Uterus (tissue), 4 donors: ENCODE measurements around the gene SLC6A18. TPM values are rescaled to one million over a fixed set of nuclear protein-coding genes. Genes with fewer than 3 reads are reported as not detected.

ENCODE experiments used
- DNase-seq, 2 donors: peaks; one replicate each; pipeline ENCODE4 v3.0.0-alpha.2; 2019 to 2020
- H3K27ac ChIP-seq, 2 donors: fragments of 200-600 bp; sonication (generic); 1 replicate in 1 of 2; 2 replicates in 1 of 2; pipeline ENCODE4 v1.5.1; 2016 to 2018
- H3K27me3 ChIP-seq, 2 donors: fragments of 200-600 bp; sonication (generic); one replicate each; pipeline ENCODE4 v1.5.1; 2018 to 2019; ENCODE audit warnings: control low read depth in 1 of 2
- H3K36me3 ChIP-seq, 2 donors: fragments of 200-600 bp; sonication (generic); one replicate each; pipeline ENCODE4 v1.5.1; 2019; ENCODE audit warnings: control low read depth in 1 of 2
- H3K4me1 ChIP-seq, 2 donors: fragments of 200-600 bp; sonication (generic); one replicate each; pipeline ENCODE4 v1.5.1; 2018 to 2019; ENCODE audit warnings: control low read depth in 1 of 2
- H3K4me3 ChIP-seq, 2 donors: fragments of 200-600 bp; sonication (generic); 1 replicate in 1 of 2; 2 replicates in 1 of 2; pipeline ENCODE4 v1.5.1; 2018 to 2019; ENCODE audit warnings: mild to moderate bottlenecking in 1 of 2
- H3K9me3 ChIP-seq, 2 donors: fragments of 200-600 bp; sonication (generic); one replicate each; pipeline ENCODE4 v1.5.1; 2019; ENCODE audit warnings: control low read depth in 1 of 2
- POLR2A ChIP-seq, 2 donors: fragments of 450-650 bp; IDR thresholded peaks; one replicate each; pipeline ENCODE4 v1.6.1; 2016; ENCODE audit warnings: antibody characterized with exemption in 2 of 2, mild to moderate bottlenecking in 1 of 2, moderate library complexity in 1 of 2
- intact Hi-C: fragments of 100-400 bp; cut with DNase I; formaldehyde crosslinking; loops from one replicate; pipeline ENCODE4 v1.15.1; 2023; ENCODE audit warnings: low total_unique reads
- total RNA-seq, 4 donors: library from RNA; depleted of rRNA in 3 of 4; stranded (reverse); fragments of >200 nt in 3 of 4; gene quantifications; one replicate each; pipeline versions ENCODE4 v1.1.0 to v1.2.4, GENCODE V29; 2014 to 2023
- TF ChIP-seq, protein P1 (sequence below), 4 experiments: fragments of 200-600 bp in 2 of 4; fragments of 450-650 bp in 2 of 4; sonication (generic) in 2 of 4; IDR thresholded peaks; one replicate each; pipeline ENCODE4 v1.5.1; 2016 to 2019; ENCODE audit warnings: antibody characterized with exemption in 4 of 4, mild to moderate bottlenecking in 2 of 4, moderate library complexity in 1 of 4
- donor health status: DM: yes; HTN: yes; CAD: no.

SLC6A18 gene
- total RNA-seq, 4 donors from 2014 or later, result not detected

DNA sequence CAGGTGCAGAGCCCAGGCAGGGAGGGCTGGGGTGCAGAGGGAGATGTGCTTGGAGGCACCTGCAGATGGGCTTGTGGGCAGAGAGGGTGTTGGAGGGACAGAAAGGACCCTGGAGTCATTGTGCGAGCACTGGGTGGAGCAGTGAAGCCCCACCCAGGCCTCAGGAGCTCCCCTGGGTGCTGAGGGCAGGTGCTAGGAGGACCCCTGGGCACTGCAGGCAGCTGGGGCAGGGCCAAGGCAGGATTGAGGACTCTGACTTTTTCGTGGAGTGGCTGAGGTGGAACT, 10.3 kb upstream of the SLC6A18 start:
- intact Hi-C loops, result no loop called here
- Histone ChIP-seq H3K9me3 (no peaks in the 10 kb centered on the region), H3K36me3 (no peaks in the 10 kb centered on the region), H3K27ac (no peak overlapping the region), H3K4me1 (no peaks in the 10 kb centered on the region), H3K27me3 (no peaks in the 10 kb centered on the region), H3K4me3 (no peak overlapping the region)
- TF ChIP-seq POLR2A (IDR thresholded peaks at IDR 0.05), result no peak
- TF ChIP-seq, protein P1, sequence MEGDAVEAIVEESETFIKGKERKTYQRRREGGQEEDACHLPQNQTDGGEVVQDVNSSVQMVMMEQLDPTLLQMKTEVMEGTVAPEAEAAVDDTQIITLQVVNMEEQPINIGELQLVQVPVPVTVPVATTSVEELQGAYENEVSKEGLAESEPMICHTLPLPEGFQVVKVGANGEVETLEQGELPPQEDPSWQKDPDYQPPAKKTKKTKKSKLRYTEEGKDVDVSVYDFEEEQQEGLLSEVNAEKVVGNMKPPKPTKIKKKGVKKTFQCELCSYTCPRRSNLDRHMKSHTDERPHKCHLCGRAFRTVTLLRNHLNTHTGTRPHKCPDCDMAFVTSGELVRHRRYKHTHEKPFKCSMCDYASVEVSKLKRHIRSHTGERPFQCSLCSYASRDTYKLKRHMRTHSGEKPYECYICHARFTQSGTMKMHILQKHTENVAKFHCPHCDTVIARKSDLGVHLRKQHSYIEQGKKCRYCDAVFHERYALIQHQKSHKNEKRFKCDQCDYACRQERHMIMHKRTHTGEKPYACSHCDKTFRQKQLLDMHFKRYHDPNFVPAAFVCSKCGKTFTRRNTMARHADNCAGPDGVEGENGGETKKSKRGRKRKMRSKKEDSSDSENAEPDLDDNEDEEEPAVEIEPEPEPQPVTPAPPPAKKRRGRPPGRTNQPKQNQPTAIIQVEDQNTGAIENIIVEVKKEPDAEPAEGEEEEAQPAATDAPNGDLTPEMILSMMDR (IDR thresholded peaks at IDR 0.05), result no peak
- DNase-seq, result no peak

DNA sequence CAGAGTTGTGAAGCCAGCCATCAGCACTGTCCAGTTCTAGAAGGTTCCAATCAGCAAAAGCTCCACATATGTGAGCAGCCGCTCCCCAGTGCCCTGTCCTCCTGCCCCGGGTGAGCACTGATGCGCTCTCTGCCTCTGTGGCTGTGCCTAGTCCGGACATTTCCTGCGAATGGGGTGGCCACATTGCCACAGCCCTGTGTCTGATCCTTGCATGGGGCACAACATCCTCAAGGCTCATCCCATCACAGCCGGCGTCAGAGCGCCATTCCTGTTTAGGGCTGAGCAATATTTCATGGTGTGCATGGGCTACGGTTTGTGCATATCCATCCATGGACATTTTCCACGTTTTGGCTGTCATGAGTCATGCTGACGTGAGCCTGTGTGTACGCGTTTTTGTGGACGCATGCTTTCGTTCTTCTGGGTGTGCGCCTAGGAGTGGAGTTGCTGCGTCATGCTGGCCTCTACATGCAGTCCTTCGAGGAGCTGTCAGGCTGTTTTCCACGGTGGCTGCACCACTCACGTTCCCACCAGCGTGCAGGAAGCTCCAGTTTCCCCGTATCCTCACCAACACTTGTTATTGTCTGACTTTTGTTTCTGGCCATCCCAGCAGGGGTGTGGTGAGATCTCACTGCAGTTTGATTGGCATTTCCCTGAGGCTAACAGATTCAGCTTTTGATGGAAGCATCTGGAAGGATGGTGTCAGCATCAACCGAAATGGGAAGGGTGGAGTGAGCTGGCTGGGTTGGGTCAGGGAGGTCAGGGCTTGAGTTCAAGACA, 9.7 kb upstream of the SLC6A18 start:
- H3K27ac ChIP-seq, result no peak overlapping the region
- H3K4me3 ChIP-seq, result no peak overlapping the region
- H3K36me3 ChIP-seq, result no peaks in the 10 kb centered on the region
- intact Hi-C loops, result no loop called here
- no peak for DNase-seq
- TF ChIP-seq POLR2A (IDR thresholded peaks at IDR 0.05), result no peak
- TF ChIP-seq, protein P1 (IDR thresholded peaks at IDR 0.05), result no peak
- H3K4me1 ChIP-seq, result no peaks in the 10 kb centered on the region
- H3K9me3 ChIP-seq, result no peaks in the 10 kb centered on the region
- no peaks in the 10 kb centered on the region for H3K27me3 ChIP-seq

DNA sequence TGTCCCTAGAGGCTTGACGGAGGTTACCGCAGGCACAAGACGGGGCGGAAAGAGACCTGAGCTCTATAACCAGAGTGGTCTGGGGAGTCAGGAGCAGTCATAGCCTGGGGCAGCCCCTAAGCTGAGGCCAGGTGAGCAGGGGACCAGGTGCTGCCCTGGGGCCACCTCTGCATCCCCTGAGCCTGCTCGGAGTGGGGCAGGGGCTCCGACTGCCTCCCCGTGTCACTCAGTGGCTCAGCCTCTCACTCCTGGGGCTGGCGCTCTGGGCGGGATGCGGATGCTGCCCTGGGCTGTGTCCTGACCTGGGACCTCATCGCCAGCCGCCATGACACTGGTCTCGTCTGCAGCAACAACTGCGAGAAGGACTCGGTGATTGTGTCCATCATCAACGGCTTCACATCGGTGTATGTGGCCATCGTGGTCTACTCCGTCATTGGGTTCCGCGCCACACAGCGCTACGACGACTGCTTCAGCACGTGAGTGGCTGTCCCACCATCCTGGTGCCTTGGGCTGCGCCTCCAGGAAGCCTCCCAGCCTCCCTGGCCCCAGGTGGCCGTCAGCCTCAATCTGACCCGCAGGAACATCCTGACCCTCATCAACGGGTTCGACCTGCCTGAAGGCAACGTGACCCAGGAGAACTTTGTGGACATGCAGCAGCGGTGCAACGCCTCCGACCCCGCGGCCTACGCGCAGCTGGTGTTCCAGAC, 8.8 kb upstream of the SLC6A18 start:
- no peaks in the 10 kb centered on the region for H3K36me3 ChIP-seq
- no peaks in the 10 kb centered on the region for H3K9me3 ChIP-seq
- H3K27ac ChIP-seq, result no peak overlapping the region
- H3K4me1 ChIP-seq, result no peaks in the 10 kb centered on the region
- no peak for DNase-seq
- TF ChIP-seq POLR2A (IDR thresholded peaks at IDR 0.05), result no peak
- TF ChIP-seq, protein P1 (IDR thresholded peaks at IDR 0.05), result no peak
- intact Hi-C loops, result no loop called here
- no peak overlapping the region for H3K4me3 ChIP-seq
- H3K27me3 ChIP-seq, result no peaks in the 10 kb centered on the region

DNA sequence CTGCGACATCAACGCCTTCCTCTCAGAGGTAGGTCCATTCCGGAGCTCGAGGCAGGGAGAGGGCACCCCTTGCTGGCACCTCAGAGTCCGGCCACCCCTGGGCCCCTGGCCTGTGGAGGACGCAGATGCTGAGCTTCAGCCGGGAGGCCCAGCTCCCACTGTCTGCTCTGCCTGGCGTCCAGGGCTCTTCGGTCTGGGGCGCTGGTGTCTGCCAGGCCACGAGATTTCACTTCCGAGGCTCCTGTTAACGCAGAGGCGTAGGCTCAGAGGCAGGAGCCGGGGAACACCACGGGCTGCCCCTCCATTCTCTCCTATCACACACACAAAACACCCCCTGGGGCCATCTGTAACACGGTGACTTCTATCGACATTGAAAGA, 8.3 kb upstream of the SLC6A18 start:
- H3K36me3 ChIP-seq, result no peaks in the 10 kb centered on the region
- no peaks in the 10 kb centered on the region for H3K9me3 ChIP-seq
- no peak for TF ChIP-seq POLR2A (IDR thresholded peaks at IDR 0.05)
- intact Hi-C loops, result no loop called here
- no peaks in the 10 kb centered on the region for H3K27me3 ChIP-seq
- H3K4me3 ChIP-seq, result no peak overlapping the region
- DNase-seq, result no peak
- H3K4me1 ChIP-seq, result no peaks in the 10 kb centered on the region
- H3K27ac ChIP-seq, result no peak overlapping the region

DNA sequence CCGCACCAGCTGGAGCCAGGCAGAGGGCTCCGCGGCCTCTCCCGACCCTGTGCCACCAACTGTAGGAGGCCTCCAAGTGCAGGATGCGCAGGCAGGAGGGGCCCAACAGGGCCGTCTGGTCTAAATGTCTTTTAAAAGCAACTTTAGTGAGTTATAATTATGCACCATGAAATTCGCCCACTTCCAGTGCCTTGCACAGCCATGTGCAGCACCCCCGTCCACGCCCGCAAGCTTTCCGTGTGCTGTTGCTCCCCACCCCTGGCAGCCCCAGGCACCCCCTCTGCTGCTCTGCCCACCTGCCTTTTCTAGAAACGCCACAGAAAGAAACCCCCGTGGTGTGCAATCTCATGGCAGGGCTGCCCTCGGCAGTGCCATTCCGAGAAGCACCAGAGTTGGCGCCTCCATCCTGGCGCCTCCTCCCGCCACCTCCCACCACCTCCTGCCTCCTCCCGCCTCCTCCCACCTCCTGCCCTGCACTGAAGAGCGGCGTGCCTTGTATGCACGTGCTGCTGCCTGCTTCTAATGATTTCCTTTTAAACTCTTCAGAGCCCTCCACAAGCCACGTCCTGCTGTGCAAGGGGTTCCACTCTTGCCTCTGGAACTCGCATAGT, 7.5 kb upstream of the SLC6A18 start:
- no peaks in the 10 kb centered on the region for H3K9me3 ChIP-seq
- no peaks in the 10 kb centered on the region for H3K36me3 ChIP-seq
- no peak overlapping the region for H3K4me3 ChIP-seq
- DNase-seq, result no peak
- H3K27ac ChIP-seq, result no peak overlapping the region
- no peak for TF ChIP-seq POLR2A (IDR thresholded peaks at IDR 0.05)
- TF ChIP-seq, protein P1 (IDR thresholded peaks at IDR 0.05), result no peak
- no peaks in the 10 kb centered on the region for H3K27me3 ChIP-seq
- intact Hi-C loops, result no loop called here
- H3K4me1 ChIP-seq, result no peaks in the 10 kb centered on the region
